Inflammatory macrophage (primary cell): ENCODE measurements around the gene PSMB2.
A peak's percentile ranks its signal among the peaks of the same experiment; 100 is the strongest.
"Not testable (repeated sequence)": the region's sequence is repeated elsewhere in the genome, so short reads cannot be mapped to it uniquely, and the experiment has no call there.

ENCODE experiments used
- DNase-seq, 2 donors: peaks; one replicate each; pipeline ENCODE4 v3.0.0-alpha.2; 2020 to 2022

The PSMB2 gene

DNA sequence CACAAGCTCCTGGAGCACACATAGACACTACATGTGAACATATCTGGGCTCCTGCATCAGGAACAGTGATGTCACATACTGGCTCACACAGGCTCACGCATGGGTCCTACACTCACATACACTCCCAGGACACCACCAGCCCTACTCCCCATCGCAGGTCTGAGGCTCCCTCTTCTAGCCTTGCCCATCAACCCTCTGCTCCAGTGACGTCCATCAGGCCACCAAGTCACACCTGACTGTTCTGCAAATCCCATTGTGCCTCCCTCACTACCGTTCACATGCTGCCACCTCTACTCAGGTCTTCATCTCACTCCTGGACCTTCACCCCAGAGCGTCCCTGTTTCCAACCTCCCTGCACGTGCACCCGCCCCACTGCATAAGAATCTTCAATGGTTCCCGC, 50.1 kb downstream of the PSMB2 start:
- DNase-seq: no peak

DNA sequence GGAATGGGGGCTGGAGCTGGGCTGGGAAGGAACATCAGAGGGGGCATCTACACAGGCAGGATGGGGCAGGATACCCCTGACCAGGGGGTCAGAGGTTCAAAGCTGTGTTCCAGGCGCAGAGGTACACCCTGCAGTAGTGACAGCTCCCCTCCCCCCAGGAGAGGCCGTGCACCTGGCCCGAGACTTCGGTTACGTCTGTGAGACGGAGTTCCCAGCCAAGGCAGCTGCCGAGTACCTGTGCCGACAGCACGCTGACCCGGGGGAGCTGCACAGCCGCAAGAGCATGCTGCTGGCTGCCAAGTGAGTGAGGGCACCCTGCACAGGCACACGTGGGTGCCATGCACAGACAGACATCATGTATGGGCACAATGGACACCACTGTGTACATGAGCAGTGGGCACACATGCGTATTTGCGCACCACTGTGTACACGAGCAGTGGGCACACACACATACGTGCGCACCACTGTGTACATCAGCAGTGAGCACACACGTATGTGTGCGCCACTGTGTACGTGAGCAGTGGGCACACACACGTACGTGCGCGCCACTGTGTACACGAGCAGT, 50.8 kb downstream of the PSMB2 start:
- DNase-seq: no peak

DNA sequence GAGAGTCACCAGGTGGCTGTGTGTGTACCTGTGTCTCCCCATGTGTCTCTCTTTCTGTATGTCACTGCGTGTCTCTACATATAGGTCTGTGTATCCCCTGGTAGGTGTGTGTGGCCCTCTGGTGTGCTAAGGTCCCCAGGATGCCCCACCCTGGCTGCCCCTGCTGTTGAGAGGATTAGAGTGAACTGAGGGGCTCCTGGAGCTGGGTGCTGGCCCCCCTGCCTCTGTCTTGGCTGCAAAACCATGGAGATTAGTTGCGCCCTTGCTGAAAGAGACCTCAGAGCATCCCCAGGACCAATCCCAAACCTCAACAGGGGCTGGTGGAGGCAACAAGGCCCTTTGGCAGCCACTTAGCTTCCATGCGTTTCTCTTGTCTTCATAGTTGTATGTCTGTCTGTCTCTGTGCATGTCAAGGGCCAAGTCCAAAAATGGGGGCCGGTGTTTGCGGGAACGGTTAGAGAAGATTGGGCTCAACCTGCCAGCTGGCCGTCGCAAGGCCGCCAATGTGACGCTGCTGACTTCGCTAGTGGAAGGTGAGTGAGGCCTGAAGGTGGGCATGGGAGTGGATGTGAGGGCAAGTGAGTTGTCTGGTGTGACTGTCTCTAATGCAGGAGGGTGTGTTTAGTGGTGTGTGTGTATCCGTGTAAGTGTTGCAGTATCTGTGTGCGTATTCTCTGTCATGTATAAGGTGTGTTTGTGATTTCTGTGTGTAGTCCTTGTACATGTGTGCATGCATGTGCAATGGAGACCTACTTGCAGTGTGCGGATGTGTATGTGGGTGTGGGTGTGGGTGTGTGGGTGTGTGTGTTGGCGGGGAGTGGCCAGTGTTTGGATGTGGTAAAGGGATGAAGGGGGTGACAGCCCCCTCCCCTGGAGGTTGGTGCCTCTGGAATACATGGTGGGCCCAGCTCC, 51.6 kb downstream of the PSMB2 start:
- no peak for DNase-seq

DNA sequence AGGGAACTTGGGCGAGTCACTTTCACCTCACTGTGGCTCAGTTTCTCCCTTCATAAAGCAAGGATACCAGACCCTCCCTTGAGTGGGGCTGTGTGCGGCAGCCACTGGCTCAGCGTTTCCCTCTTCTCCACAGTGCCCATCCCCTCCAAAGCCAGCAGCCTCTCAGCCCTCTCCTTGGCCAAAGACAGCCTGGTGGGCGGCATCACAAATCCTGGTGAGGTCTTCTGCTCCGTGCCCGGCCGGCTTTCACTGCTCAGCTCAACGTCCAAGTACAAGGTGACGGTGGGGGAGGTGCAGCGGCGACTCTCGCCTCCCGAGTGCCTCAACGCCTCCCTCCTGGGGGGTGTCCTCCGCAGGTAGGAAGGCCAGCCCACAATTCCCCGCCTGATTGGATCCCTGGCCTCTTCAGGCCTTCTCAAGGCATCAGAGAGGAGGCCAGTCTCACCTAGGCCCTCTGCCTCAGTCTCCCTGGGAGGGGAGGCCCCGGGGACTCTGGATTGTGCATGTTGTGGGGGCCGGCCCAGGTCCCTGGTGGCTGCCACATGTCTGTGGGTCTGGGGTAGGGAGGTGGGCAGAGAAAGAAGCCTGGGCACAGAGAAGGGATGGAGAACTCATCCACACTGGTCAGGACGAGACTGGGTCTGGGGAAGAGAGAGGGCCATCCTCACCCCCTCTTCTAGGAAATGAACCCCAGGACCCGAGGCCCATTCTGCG, 53.0 kb downstream of the PSMB2 start:
- DNase-seq: no peak

DNA sequence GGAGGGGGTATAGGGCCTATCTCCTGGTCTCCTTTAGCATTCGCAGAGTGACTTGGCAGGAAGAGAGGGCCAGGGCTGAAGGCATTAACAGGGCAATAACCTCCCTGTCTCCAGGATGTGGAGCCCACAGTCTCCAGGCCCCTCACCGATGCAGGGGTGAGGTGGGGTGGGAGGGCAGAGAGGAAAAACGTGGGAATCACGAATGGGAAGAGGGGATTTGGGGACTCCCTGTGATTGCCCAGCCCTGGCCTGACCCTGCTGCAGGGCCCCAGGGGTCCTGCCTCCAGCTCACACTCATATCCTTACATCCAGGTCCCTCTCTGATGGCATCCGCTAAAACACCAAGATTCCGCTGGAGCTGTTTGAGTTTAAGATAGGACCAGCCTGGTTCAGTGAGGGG, 53.6 kb downstream of the PSMB2 start:
- DNase-seq: no peak

DNA sequence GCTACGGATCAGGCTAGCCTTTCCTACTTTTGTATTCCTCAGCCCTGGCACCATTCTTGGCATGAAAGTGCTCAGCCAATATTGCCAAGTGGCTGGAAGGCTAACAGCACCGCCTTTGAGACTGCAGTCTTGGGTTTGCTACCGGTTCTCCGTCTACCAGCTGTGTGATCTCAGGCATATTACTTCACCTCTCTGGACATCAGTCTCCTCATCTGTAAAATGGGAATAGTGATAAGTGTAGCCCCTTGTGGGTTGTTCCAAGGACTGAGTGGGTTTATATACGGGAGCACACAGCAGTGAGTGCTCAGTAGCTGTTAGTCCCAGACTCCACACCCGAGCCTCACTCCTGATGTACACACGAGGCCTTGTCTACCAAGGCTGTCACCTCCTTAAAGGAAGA, 54.5 kb downstream of the PSMB2 start:
- DNase-seq: no peak

DNA sequence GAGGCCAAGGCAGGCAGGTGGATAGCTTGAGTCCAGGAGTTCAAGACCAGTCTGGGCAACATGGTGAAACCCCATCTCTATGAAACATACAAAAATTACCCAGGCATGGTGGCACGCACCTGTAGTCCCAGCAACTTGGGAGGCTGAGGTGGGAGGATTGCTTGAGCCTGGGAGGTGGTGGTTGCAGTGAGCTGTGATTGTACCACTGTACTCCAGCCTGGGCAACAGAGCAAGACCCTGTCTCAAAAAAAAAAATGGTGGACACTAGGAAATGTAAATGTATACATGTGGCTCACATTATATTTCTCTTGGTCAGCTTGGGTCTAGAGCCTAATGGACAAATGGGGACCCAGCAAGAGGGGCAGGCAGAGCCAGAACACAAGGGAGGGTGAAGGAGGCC, 55.5 kb downstream of the PSMB2 start:
- not testable (repeated sequence) for DNase-seq

DNA sequence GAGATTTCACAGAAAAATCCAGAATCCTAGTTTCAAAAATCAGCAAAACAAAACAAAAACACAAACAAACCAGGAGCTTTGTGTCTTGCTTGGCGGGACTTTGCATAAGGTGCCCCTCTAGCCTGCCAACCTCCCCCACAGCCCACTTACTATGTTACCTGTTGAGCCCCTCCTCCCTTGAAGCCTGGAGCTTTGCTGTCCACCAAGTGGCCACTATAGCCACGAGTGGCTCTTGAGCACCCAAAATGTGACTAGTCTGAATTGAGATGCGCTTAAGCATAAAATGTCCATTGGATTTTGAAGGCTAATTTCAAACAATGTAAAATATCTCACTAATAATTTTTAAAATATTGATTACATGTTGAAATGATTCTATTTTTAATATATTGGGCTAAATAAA, 56.0 kb downstream of the PSMB2 start:
- DNase-seq: no peak

DNA sequence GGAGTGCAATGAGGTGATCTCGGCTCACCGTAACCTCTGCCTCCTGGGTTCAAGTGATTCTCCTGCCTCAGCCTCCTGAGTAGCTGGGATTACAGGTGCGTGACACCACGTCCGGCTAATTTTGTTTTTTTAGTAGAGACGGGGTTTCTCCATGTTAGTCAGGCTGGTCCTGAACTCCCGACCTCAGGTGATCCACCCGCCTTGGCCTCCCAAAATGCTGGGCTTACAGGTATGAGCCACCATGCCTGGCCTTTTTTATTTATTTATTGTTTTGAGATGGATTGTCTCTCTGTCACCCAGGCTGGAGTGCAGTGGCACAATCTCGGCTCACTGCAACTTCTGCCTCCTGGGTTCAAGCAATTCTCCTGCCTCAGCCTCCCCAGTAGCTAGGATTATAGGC, 59.7 kb downstream of the PSMB2 start:
- DNase-seq: not testable (repeated sequence)

DNA sequence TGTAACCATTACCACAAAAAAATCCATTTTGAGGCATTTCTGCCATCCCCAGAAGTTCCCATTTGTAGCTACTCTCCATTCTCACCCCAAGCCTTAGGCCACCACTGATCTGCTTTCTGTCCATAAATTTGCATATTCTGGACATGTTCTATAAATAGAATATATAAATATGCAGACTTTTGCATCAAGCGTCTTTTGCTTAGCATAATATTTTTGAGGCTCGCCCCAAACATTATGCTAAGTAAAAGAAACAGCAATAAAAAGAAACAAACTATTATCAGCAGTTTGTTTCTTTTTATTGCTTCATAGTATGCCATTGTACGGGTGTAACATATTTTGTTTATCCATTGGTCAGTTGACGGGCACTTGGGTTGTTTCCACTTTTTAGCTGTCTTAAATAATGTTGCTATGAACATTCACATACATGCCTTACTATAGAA, 60.4 kb downstream of the PSMB2 start:
- no peak for DNase-seq

DNA sequence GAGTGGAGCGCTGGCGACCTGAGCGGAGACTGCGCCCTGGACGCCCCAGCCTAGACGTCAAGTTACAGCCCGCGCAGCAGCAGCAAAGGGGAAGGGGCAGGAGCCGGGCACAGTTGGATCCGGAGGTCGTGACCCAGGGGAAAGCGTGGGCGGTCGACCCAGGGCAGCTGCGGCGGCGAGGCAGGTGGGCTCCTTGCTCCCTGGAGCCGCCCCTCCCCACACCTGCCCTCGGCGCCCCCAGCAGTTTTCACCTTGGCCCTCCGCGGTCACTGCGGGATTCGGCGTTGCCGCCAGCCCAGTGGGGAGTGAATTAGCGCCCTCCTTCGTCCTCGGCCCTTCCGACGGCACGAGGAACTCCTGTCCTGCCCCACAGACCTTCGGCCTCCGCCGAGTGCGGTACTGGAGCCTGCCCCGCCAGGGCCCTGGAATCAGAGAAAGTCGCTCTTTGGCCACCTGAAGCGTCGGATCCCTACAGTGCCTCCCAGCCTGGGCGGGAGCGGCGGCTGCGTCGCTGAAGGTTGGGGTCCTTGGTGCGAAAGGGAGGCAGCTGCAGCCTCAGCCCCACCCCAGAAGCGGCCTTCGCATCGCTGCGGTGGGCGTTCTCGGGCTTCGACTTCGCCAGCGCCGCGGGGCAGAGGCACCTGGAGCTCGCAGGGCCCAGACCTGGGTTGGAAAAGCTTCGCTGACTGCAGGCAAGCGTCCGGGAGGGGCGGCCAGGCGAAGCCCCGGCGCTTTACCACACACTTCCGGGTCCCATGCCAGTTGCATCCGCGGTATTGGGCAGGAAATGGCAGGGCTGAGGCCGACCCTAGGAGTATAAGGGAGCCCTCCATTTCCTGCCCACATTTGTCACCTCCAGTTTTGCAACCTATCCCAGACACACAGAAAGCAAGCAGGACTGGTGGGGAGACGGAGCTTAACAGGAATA, 64.0 kb downstream of the PSMB2 start:
- peak; percentile 19 to 39 for DNase-seq

DNA sequence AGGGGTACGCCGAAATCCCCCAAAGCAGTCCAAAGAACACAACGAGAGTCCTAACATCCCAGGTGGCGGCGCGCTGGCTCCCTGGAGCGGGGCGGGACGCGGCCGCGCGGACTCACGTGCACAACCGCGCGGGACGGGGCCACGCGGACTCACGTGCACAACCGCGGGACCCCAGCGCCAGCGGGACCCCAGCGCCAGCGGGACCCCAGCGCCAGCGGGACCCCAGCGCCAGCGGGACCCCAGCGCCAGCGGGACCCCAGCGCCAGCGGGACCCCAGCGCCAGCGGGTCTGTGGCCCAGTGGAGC, 64.6 kb downstream of the PSMB2 start:
- DNase-seq: not testable (repeated sequence)

DNA sequence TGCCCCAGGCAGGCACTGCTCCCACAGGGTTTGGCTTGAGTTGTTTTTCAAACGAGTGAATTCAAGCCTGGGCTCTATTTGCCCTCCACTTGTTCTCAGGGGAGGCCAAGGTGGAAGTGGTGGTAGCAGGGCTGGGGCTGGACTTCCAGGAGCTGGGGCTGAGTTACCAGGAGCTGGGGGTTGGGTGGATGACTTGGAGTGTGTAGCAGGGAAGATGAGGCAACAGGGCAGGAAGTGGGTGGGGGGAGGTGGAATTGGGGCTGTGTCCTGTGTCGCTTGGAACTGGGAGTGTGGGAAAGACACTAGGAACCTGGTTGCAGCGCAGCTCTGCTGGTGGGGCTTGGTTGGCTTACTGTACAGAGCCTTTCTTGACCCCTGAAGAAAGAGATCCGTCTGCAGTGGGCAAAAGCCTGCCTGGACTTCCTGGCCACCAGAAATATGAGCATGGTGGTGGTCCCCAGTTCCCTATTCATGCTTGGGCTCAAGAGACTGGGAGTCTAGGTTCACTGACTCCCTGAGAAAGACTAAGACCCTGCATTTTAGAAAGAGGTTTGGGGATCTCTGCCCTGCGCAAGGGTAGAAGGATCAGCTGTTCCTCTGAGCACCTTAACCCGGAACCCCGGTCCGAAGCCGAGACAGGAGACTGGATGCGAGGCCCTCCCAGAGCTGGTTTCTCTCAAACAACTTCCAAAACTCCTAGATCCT, 65.1 kb downstream of the PSMB2 start:
- DNase-seq: peak in 1 of 2 donors; percentile 27

DNA sequence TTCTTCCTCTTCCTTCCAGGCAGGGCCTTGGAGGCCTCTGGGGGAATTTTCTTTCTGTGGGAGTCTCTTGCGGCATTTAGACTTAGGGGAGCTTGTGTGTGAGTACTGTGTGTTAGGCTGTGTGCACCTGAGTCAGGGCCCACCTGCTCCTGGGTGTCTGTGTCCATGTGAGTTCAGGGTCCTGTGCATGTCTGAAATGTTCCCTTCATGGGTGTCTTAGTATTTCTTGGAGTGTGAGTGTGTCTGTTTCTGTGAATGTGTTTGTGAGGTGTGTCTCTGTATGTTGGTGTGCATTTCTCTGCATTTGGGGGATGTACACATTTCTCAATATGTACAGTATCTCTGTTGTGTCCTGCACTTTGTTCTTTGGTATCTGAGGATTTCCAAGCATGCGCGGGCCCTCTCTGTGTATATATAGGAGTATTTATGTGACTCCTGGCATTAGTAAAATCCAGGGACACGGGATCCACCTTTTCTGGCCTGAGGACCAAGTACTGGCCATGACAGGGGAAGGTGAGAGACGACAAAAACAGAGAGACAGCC, 65.8 kb downstream of the PSMB2 start:
- DNase-seq: no peak

DNA sequence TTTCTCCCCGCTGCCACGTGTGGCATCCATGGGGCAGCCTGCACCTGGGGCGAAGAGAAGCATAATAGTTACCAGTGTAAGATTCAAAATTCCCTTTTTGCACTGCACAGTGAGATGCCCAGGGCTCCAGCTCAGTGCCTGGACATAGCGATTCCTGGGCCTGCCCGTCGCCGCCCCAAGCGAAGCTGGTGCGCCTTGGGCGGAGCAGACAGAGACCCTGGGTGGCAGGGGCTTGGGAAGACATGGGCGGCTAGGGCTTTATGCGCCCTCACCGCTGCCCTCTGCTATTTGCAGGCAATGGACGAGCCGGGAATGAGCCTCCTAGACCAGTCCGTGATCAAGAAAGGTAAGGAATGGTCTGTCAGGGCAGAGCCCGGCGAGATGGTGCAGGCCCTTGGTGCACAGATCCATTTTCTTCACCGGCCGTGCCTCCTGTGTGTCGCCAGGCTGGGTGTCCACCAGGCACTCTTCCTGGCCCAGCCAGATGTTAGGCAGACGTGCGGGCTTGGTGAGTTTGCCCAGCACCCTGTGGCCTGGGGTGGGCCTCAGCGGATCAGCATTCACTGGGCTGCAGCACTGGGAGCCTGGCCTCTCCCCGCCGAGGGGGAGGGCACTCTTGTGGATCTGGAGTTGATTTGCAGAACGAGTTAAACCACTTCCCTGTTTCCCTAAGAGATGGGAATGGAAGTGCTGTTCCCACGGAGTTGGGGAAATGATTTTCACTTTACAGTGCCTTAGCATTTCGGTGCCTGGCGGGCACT, 66.5 kb downstream of the PSMB2 start:
- DNase-seq: peak; percentile 47 to 69

DNA sequence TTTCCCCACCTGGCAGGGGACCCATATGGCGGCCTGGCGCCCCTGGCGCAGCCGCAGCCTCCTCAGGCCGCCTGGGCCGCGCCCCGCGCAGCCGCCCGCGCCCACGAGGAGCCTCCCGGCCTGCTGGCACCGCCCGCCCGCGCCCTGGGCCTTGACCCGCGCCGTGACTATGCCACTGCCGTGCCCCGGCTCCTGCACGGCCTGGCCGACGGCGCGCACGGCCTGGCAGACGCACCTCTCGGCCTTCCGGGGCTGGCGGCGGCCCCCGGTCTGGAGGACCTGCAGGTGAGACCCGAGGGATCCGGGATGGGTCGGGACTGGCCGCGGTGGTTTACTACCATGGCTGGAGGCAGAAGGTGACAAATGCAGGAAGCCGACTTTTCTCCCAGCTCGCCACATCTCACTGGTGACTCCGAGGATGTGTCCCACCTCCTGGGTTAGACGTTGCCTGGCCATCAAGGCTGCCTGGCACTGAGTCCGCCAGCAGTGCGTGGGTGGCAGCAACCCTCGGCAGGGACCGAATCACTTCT, 67.1 kb downstream of the PSMB2 start:
- no peak for DNase-seq

DNA sequence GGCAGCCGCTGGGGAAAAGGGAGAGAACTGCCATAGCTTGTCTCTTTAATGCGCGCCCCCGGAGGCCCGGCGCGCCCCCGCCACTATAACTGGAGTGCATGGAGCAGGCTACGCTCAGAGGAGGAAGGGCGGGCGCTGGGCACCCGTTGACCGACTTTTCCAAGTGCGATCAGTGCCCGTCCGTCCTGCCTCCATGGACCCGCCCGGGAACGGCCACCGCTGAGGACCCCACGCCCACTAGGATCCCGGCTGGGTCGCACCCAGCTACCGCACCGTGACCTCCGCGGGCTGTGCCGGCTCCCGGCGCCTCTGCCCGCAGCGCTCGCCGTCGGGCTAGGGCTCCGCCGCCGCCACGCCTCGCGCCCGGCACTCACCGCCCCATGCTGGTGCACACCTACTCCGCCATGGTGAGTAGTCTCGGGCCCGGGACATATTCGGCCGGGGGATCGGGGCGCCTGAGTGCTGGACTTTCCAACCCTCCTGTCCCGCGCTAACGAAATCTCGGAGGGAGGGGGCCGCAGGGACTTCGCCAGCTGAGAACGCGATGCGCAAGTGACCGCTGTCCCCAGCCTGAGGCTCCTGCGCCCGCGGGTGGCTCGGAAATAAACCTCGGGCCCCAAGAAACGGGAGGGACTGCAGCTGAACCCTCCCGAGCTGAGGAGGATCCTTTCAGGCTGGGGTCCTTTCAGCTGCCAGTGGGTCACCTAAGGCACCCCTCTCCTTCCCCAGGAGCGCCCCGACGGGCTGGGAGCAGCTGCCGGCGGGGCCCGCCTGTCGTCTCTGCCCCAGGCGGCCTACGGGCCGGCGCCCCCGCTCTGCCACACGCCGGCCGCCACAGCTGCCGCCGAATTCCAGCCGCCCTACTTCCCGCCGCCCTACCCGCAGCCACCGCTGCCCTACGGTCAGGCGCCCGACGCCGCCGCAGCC, 67.9 kb downstream of the PSMB2 start, which contains the start of gene TFAP2E:
TFAP2E (plus strand) TSS at position 117 of the 927 bp plus-strand sequence; CDS start at position 381, 264 bp downstream.
- peak; percentile 50 to 63 for DNase-seq

DNA sequence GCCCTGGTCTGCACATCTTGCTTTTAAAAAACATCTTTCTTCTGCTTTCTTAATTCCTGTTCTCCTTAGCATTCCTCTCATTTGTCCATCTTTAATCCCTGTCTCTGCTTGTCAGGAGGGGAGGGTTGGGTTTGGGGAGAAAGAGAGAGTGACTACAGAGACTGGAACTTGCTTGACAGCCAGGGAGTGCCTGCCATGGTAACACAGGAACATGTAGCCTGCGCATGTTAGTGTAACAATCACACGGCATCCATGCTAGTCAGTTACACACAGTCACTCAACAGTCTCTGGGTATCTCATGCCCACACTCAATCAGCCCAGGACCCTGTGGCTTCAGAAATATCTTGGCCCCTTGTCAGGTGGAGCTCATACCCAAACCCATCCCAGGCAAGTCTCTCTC, 69.0 kb downstream of the PSMB2 start:
- DNase-seq: no peak

DNA sequence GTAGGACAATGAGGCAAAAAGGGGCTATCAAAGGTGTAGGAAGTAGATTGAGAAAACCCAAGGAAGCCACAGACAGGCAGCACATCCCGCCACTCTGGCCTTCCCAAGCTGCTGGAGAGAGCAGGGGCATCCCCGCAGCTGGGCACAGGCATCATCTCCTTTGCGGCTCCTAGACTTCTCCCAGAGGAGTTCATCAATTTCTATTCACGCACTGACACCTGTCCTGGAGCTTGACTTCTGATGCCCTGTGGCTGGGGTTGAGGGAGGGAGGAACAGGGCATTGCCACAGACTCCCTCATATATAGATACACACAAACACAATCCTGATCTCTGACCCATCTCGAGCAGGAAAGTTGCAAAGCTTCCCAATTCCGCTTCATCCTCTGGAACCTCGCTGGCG, 70.1 kb downstream of the PSMB2 start:
- no peak for DNase-seq
